Prostate gland (tissue), 2 donors: Measurements from ENCODE around the gene CBFA2T3. TPM values are rescaled to one million over a fixed set of nuclear protein-coding genes. Genes with fewer than 3 reads are reported as not detected.

Experiments
- DNase-seq: peaks from one replicate; pipeline ENCODE4 v3.0.0-alpha.2; 2019; ENCODE audit warnings: low spot score
- H3K27ac ChIP-seq, 2 donors: fragments of 200-600 bp; sonication (generic); 2 replicates each; pipeline ENCODE4 v1.5.1; 2017 to 2019
- H3K27me3 ChIP-seq: fragments of 200-600 bp; sonication (generic); replicated peaks from 2 replicates; pipeline ENCODE4 v1.5.1; 2019; ENCODE audit not compliant: insufficient read depth
- H3K36me3 ChIP-seq, 2 donors: fragments of 200-600 bp; sonication (generic); 1 replicate in 1 of 2; 2 replicates in 1 of 2; pipeline versions ENCODE4 v1.5.1 to v1.8.1; 2017 to 2019
- H3K4me1 ChIP-seq: fragments of 200-600 bp; sonication (generic); replicated peaks from 2 replicates; pipeline ENCODE4 v1.5.1; 2019
- H3K4me3 ChIP-seq, 2 donors: fragments of 200-600 bp; sonication (generic); 2 replicates each; pipeline ENCODE4 v1.5.1; 2017 to 2019
- H3K9me3 ChIP-seq: fragments of 200-600 bp; sonication (generic); 2 replicates; pipeline ENCODE4 v1.5.1; 2017
- POLR2A ChIP-seq: fragments of 450-650 bp; IDR thresholded peaks from one replicate; pipeline ENCODE4 v1.6.1; 2016; ENCODE audit warnings: antibody characterized with exemption, mild to moderate bottlenecking
- POLR2AphosphoS5 ChIP-seq: sonication (generic); formaldehyde crosslinking; IDR thresholded peaks from one replicate; pipeline ENCODE4 v1.6.1; 2017; ENCODE audit warnings: antibody characterized with exemption
- WGBS: methylation state at CpG from one replicate; pipeline ENCODE4 v1.1.5; 2018; 5-methylcytosine and 5-hydroxymethylcytosine counted together
- intact Hi-C: fragments of 100-400 bp; cut with DNase I; formaldehyde crosslinking; loops from one replicate; pipeline ENCODE4 v1.14.2; 2022
- total RNA-seq, 2 donors: library from RNA; depleted of rRNA; stranded (reverse); fragments of >200 nt; gene quantifications; one replicate each; pipeline ENCODE4 v1.1.0, GENCODE V29; 2016
- TF ChIP-seq, protein P1 (sequence below), 4 experiments: fragments of 200-600 bp in 2 of 4; fragments of 450-650 bp in 2 of 4; sonication (generic) in 2 of 4; IDR thresholded peaks; 1 replicate in 3 of 4; 2 replicates in 1 of 4; pipeline ENCODE4 v1.5.1; 2016 to 2019; ENCODE audit warnings: antibody characterized with exemption in 4 of 4, mild to moderate bottlenecking in 2 of 4, moderate library complexity in 2 of 4

CBFA2T3 gene
- total RNA-seq, 2 donors from 2014 or later, result 4.5 to 8.7 TPM

- no peak overlapping the region for H3K27ac ChIP-seq
- H3K27me3 ChIP-seq, result peaks cover 2% of the 10 kb centered on the region
- DNase-seq, result no peak
These were observed 515 bp downstream of the CBFA2T3 start for GRCh38 chr16:88976366-88977017.

DNA sequence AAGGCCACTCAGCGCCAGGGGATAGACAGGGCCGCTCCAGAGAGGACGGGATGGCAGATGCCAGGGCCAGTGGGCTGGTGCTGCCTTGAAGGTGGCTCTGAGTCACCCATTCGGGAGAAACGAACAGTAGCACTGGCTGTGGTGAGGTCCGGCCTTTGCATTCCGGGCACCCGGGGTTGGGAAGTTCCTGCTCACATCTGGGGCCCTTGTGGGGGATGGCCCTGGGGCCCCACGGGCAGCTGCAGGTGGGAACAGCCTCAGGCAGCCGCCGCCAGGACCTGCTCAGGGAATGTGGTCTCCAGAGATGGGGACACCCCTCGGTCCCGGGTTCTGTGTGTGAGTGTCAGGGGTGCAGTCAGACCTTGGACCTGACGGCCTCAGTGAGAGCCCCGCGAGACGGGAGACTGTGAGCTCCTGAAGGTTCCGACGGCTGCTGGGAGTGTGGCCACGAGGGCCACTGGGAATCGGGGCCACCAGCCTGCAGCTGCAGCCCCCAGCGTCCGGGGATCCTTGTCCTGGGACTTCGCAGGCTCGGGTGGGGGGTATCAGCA, 1.4 kb downstream of the CBFA2T3 start:
- no peak for DNase-seq
- H3K27ac ChIP-seq, result no peak overlapping the region
- H3K4me3 ChIP-seq, result no peak overlapping the region
- intact Hi-C loops, result no loop called here
- WGBS, result 76% methylated on average over 25 of the region's 25 CpGs
- H3K36me3 ChIP-seq, result no peaks in the 10 kb centered on the region
- H3K4me1 ChIP-seq, result no peaks in the 10 kb centered on the region
- no peak for TF ChIP-seq POLR2A
- TF ChIP-seq, protein P1, sequence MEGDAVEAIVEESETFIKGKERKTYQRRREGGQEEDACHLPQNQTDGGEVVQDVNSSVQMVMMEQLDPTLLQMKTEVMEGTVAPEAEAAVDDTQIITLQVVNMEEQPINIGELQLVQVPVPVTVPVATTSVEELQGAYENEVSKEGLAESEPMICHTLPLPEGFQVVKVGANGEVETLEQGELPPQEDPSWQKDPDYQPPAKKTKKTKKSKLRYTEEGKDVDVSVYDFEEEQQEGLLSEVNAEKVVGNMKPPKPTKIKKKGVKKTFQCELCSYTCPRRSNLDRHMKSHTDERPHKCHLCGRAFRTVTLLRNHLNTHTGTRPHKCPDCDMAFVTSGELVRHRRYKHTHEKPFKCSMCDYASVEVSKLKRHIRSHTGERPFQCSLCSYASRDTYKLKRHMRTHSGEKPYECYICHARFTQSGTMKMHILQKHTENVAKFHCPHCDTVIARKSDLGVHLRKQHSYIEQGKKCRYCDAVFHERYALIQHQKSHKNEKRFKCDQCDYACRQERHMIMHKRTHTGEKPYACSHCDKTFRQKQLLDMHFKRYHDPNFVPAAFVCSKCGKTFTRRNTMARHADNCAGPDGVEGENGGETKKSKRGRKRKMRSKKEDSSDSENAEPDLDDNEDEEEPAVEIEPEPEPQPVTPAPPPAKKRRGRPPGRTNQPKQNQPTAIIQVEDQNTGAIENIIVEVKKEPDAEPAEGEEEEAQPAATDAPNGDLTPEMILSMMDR (IDR thresholded peaks at IDR 0.05), result no peak
- no peak for TF ChIP-seq POLR2AphosphoS5
- H3K27me3 ChIP-seq, result peaks cover 2% of the 10 kb centered on the region
- H3K9me3 ChIP-seq, result no peaks in the 10 kb centered on the region

More at GRCh38 chr16:88976366-88977017, 515 bp downstream of the CBFA2T3 start:
- intact Hi-C loops, result no loop called here
- H3K9me3 ChIP-seq, result no peaks in the 10 kb centered on the region
- no peaks in the 10 kb centered on the region for H3K36me3 ChIP-seq
- H3K4me1 ChIP-seq, result no peaks in the 10 kb centered on the region
- no peak for TF ChIP-seq POLR2A
- TF ChIP-seq, protein P1 (IDR thresholded peaks at IDR 0.05), result no peak
- TF ChIP-seq POLR2AphosphoS5, result no peak
- 52% methylated on average over 18 of the region's 23 CpGs for WGBS
- H3K4me3 ChIP-seq, result no peak overlapping the region

GRCh38 chr16:88974916-88975215, 2.1 kb downstream of the CBFA2T3 start:
- H3K4me1 ChIP-seq, result no peaks in the 10 kb centered on the region
- 80% methylated on average over 2 of the region's 3 CpGs for WGBS
- TF ChIP-seq, protein P1 (IDR thresholded peaks at IDR 0.05), result no peak
- TF ChIP-seq POLR2A (no peak), POLR2AphosphoS5 (no peak)
- peaks cover 2% of the 10 kb centered on the region for H3K27me3 ChIP-seq
- intact Hi-C loops, result no loop called here
- no peak overlapping the region for H3K27ac ChIP-seq
- DNase-seq, result no peak
- no peaks in the 10 kb centered on the region for H3K36me3 ChIP-seq
- no peaks in the 10 kb centered on the region for H3K9me3 ChIP-seq
- H3K4me3 ChIP-seq, result no peak overlapping the region

GRCh38 chr16:88974080-88974915, 2.7 kb downstream of the CBFA2T3 start:
- H3K4me1 ChIP-seq, result no peaks in the 10 kb centered on the region
- no peak overlapping the region for H3K27ac ChIP-seq
- intact Hi-C loops, result no loop called here
- H3K27me3 ChIP-seq, result peaks cover 2% of the 10 kb centered on the region
- DNase-seq, result no peak
- TF ChIP-seq POLR2A (no peak), POLR2AphosphoS5 (no peak)
- TF ChIP-seq, protein P1 (IDR thresholded peaks at IDR 0.05), result no peak
- no peaks in the 10 kb centered on the region for H3K36me3 ChIP-seq
- 63% methylated on average over 25 of the region's 27 CpGs for WGBS
- H3K4me3 ChIP-seq, result no peak overlapping the region
- H3K9me3 ChIP-seq, result no peaks in the 10 kb centered on the region
